T-helper 2 cell treated with Interferon-gamma antibody and Interleukin-4, amounts not matched to agents 100 ng/mL and 5 ng/mL, for 36 hours (primary cell): ENCODE results near the gene ELFN2. TPM values are rescaled to one million over a fixed set of nuclear protein-coding genes. Genes with fewer than 3 reads are reported as not detected.
"Not testable (repeated sequence)": the region's sequence is repeated elsewhere in the genome, so short reads cannot be mapped to it uniquely, and the experiment has no call there.

Experiments used
- intact Hi-C: fragments of 100-400 bp; cut with micrococcal nuclease; formaldehyde crosslinking; loops from one replicate; pipeline ENCODE4 v1.15.1; 2023
- total RNA-seq: library from RNA; stranded (reverse); gene quantifications from 2 replicates; pipeline ENCODE4 v1.2.3, GENCODE V29; 2022

Gene ELFN2
- total RNA-seq, 1 donor from 2014 or later: 0.07 TPM

GRCh38 chr22:37337204-37337943 lies 89.9 kb downstream of the ELFN2 start:
- intact Hi-C loops: no loop called here

- intact Hi-C loops: no loop called here
Measured at GRCh38 chr22:37336579-37336978, 90.7 kb downstream of the ELFN2 start.

- intact Hi-C loops: no loop called here
Measured at GRCh38 chr22:37335806-37336199, 91.5 kb downstream of the ELFN2 start.

GRCh38 chr22:37334859-37335805 lies 92.1 kb downstream of the ELFN2 start:
- intact Hi-C loops: no loop called here

GRCh38 chr22:37334461-37334858 lies 92.8 kb downstream of the ELFN2 start:
- intact Hi-C loops: no loop called here

- intact Hi-C loops: no loop called here
Measured at GRCh38 chr22:37333724-37334460, 93.4 kb downstream of the ELFN2 start.

- intact Hi-C loops: no loop called here
Measured at GRCh38 chr22:37331856-37332536, 95.3 kb downstream of the ELFN2 start.

GRCh38 chr22:37331034-37331428 lies 96.2 kb downstream of the ELFN2 start:
- intact Hi-C loops: no loop called here

- intact Hi-C loops: no loop called here
Measured at GRCh38 chr22:37330200-37331033, 96.9 kb downstream of the ELFN2 start.

GRCh38 chr22:37329238-37330140 lies 97.8 kb downstream of the ELFN2 start:
- intact Hi-C loops: no loop called here

GRCh38 chr22:37328538-37329237 lies 98.6 kb downstream of the ELFN2 start:
- intact Hi-C loops: not testable (repeated sequence)

- intact Hi-C loops: no loop called here
Measured at GRCh38 chr22:37328017-37328416, 99.3 kb downstream of the ELFN2 start.

GRCh38 chr22:37326726-37327125 lies 100.6 kb downstream of the ELFN2 start:
- intact Hi-C loops: no loop called here

GRCh38 chr22:37325039-37325395 lies 102.3 kb downstream of the ELFN2 start:
- intact Hi-C loops: no loop called here

- intact Hi-C loops: no loop called here
Measured at GRCh38 chr22:37324340-37325038, 102.8 kb downstream of the ELFN2 start.

GRCh38 chr22:37320726-37321677 lies 106.3 kb downstream of the ELFN2 start:
- intact Hi-C loops: no loop called here

GRCh38 chr22:37319469-37319868 lies 107.8 kb downstream of the ELFN2 start:
- intact Hi-C loops: no loop called here
